Mesenchymal stem cell (in vitro differentiated cells and primary cell): ENCODE measurements around the gene TTC33.

Experiments
- DNase-seq: peaks from one replicate; pipeline ENCODE4 v3.0.0-alpha.2; 2013
- H2AFZ ChIP-seq: one replicate; pipeline ENCODE4 v1.6.1; 2013; ENCODE audit warnings: low read depth, mild to moderate bottlenecking, control low read depth, inconsistent platforms, low read length, moderate library complexity
- H2AK5ac ChIP-seq: 2 replicates; pipeline ENCODE4 v1.6.1; 2013; ENCODE audit warnings: low read length, moderate library complexity, mild to moderate bottlenecking, inconsistent platforms; ENCODE audit not compliant: severe bottlenecking
- H2BK120ac ChIP-seq: one replicate; pipeline ENCODE4 v1.6.1; 2013; ENCODE audit warnings: low read depth, mild to moderate bottlenecking, inconsistent platforms, low read length, moderate library complexity
- H2BK12ac ChIP-seq, 2 experiments: one replicate each; pipeline ENCODE4 v1.6.1; 2013; ENCODE audit warnings: inconsistent platforms in 2 of 2, low read length in 2 of 2, mild to moderate bottlenecking in 2 of 2, moderate library complexity in 2 of 2, control low read depth in 1 of 2
- H2BK15ac ChIP-seq: one replicate; pipeline ENCODE4 v1.6.1; 2013; ENCODE audit warnings: mild to moderate bottlenecking, low read depth, inconsistent platforms; ENCODE audit not compliant: poor library complexity, severe bottlenecking
- H2BK5ac ChIP-seq: 2 replicates; pipeline ENCODE4 v1.6.1; 2013; ENCODE audit warnings: low read depth, mild to moderate bottlenecking, low read length, control low read depth, inconsistent platforms; ENCODE audit not compliant: poor library complexity, severe bottlenecking
- H3K14ac ChIP-seq, 2 experiments: one replicate each; pipeline ENCODE4 v1.6.1; 2013; ENCODE audit warnings: inconsistent platforms in 2 of 2, low read length in 2 of 2, control low read depth in 1 of 2, mild to moderate bottlenecking in 1 of 2, moderate library complexity in 1 of 2
- H3K18ac ChIP-seq, 2 experiments: one replicate each; pipeline ENCODE4 v1.6.1; 2013; ENCODE audit warnings: inconsistent platforms in 2 of 2, low read length in 2 of 2, control low read depth in 1 of 2, low read depth in 1 of 2, mild to moderate bottlenecking in 1 of 2
- H3K23ac ChIP-seq, 2 experiments: one replicate each; pipeline ENCODE4 v1.6.1; 2013; ENCODE audit warnings: inconsistent platforms in 2 of 2, low read length in 2 of 2, mild to moderate bottlenecking in 2 of 2, moderate library complexity in 2 of 2, control low read depth in 1 of 2
- H3K27ac ChIP-seq: 2 replicates; pipeline ENCODE4 v1.5.1; 2013; ENCODE audit warnings: mild to moderate bottlenecking, moderate library complexity, low read length, control low read depth, inconsistent platforms; ENCODE audit not compliant: poor library complexity, severe bottlenecking
- H3K27me3 ChIP-seq, 2 experiments: 2 replicates each; pipeline versions ENCODE4 v1.6.1 to v1.7.0; 2013; ENCODE audit warnings: low read length in 2 of 2, mild to moderate bottlenecking in 2 of 2, moderate library complexity in 2 of 2, control low read depth in 1 of 2, inconsistent platforms in 1 of 2; ENCODE audit not compliant: control insufficient read depth in 1 of 2, insufficient read depth in 1 of 2
- H3K36me3 ChIP-seq, 2 experiments: 2 replicates each; pipeline versions ENCODE4 v1.6.1 to v1.7.0; 2013; ENCODE audit warnings: low read length in 2 of 2, control low read depth in 1 of 2, inconsistent platforms in 1 of 2, low read depth in 1 of 2, mild to moderate bottlenecking in 1 of 2; ENCODE audit not compliant: insufficient read depth in 2 of 2, control insufficient read depth in 1 of 2
- H3K4ac ChIP-seq, 2 experiments: one replicate each; pipeline ENCODE4 v1.6.1; 2013; ENCODE audit warnings: inconsistent platforms in 2 of 2, low read length in 2 of 2, mild to moderate bottlenecking in 2 of 2, moderate library complexity in 2 of 2, control low read depth in 1 of 2, low read depth in 1 of 2
- H3K4me1 ChIP-seq: 2 replicates; pipeline ENCODE4 v1.6.1; 2013; ENCODE audit warnings: low read depth, low read length, control low read depth; ENCODE audit not compliant: control insufficient read depth, insufficient read depth
- H3K4me2 ChIP-seq: 2 replicates; pipeline ENCODE4 v1.6.1; 2013; ENCODE audit warnings: low read length, mild to moderate bottlenecking, inconsistent platforms; ENCODE audit not compliant: poor library complexity, severe bottlenecking
- H3K4me3 ChIP-seq, 2 experiments: 2 replicates each; pipeline versions ENCODE4 v1.5.1 to v1.7.0; 2013; ENCODE audit warnings: low read length in 2 of 2, mild to moderate bottlenecking in 2 of 2, control low read depth in 1 of 2, low read depth in 1 of 2; ENCODE audit not compliant: insufficient read depth in 1 of 2
- H3K79me1 ChIP-seq: replicated peaks from 2 replicates; pipeline ENCODE4 v1.6.1; 2013; ENCODE audit warnings: mild to moderate bottlenecking, control low read depth, low read length, inconsistent platforms; ENCODE audit not compliant: poor library complexity, severe bottlenecking
- H3K9ac ChIP-seq: 2 replicates; pipeline ENCODE4 v1.7.0; 2013; ENCODE audit warnings: mild to moderate bottlenecking, low read length, moderate library complexity
- H3K9me3 ChIP-seq: 2 replicates; pipeline ENCODE4 v1.7.0; 2013; ENCODE audit warnings: mild to moderate bottlenecking, low read length; ENCODE audit not compliant: control insufficient read depth
- H4K8ac ChIP-seq: one replicate; pipeline ENCODE4 v1.6.1; 2013; ENCODE audit warnings: inconsistent platforms, mild to moderate bottlenecking, low read length, moderate library complexity
- H4K91ac ChIP-seq: one replicate; pipeline ENCODE4 v1.6.1; 2013; ENCODE audit warnings: mild to moderate bottlenecking, low read length, inconsistent platforms
- WGBS: methylation state at CpG from one replicate; pipeline ENCODE4 v1.1.7; 2013; ENCODE audit warnings: mixed read lengths; 5-methylcytosine and 5-hydroxymethylcytosine counted together

The TTC33 gene

DNA sequence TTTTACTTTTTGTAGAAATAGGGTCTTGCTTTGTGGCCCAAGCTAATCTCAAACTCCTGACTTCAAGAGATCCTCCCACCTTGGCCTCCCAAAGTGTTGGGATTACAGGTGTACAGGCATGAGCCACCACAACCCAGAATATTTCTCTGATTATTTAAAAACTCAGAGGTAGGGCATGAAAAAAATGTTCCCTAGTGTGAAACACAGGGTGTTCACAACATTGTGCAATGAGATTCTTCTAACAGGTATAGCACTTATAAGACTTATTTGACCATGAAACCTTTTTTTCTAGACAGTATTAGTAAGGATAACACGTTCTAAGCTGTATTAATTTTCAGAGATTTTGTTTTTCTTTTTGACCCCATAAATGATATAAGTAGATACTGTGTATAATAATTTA lies 89.1 kb downstream of the TTC33 start:
- H3K27ac ChIP-seq: no peak overlapping the region
- no peak overlapping the region for H4K91ac ChIP-seq
- H3K4me3 ChIP-seq: no peak overlapping the region
- no peak for DNase-seq
- H3K14ac ChIP-seq: no peak overlapping the region
- no peaks in the 10 kb centered on the region for H3K4me1 ChIP-seq
- no peaks in the 10 kb centered on the region for H3K36me3 ChIP-seq
- no peak overlapping the region for H3K4ac ChIP-seq
- H3K79me1 ChIP-seq: no peaks in the 10 kb centered on the region
- no peak overlapping the region for H2AK5ac ChIP-seq
- H2BK15ac ChIP-seq: no peak overlapping the region
- no peak overlapping the region for H2BK5ac ChIP-seq
- no peak overlapping the region for H2BK12ac ChIP-seq
- no peak overlapping the region for H3K4me2 ChIP-seq
- WGBS: no CpG with 5 or more reads among the region's 1 CpG
- H2AFZ ChIP-seq: no peak overlapping the region
- H3K18ac ChIP-seq: no peak overlapping the region
- H3K27me3 ChIP-seq: no peaks in the 10 kb centered on the region
- H3K23ac ChIP-seq: no peak overlapping the region
- no peaks in the 10 kb centered on the region for H3K9me3 ChIP-seq
- no peak overlapping the region for H2BK120ac ChIP-seq
- H4K8ac ChIP-seq: no peak overlapping the region
- no peak overlapping the region for H3K9ac ChIP-seq

DNA sequence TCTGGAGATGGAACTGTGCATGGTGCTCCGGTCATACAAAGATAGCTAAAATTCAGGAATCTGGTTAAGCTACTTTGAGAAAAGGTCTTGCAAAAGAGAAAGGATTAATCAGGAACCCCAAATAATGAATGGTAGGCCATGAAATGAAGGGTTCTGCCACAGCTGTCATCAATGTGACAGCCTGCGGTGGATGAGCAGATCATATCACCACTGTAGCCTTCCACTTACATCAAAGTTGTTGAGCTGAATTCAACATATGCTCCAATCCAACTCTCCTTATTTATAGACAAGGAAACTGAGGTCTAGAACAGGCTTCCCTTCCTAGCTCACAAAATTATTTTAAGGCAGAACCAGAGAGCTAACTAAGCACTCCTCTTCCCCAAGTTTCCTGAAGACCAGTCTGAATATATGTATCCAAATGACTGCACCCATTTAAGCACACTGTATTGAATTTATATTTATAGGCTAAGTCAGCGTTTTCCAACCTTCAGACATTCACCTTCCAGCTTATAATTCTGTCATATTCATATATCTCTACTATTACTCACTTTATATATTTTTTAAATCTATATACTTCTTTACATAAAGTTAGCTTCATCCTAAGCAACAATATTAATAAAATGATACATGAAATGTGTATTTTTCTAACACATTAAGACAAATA lies 90.0 kb downstream of the TTC33 start:
- H3K36me3 ChIP-seq: no peaks in the 10 kb centered on the region
- no peak overlapping the region for H2BK120ac ChIP-seq
- no peak overlapping the region for H3K23ac ChIP-seq
- H3K9me3 ChIP-seq: no peaks in the 10 kb centered on the region
- no peak overlapping the region for H2BK5ac ChIP-seq
- no peak for DNase-seq
- H3K4ac ChIP-seq: no peak overlapping the region
- H2AK5ac ChIP-seq: no peak overlapping the region
- no peak overlapping the region for H3K4me3 ChIP-seq
- no peak overlapping the region for H3K14ac ChIP-seq
- no peak overlapping the region for H3K4me2 ChIP-seq
- no peaks in the 10 kb centered on the region for H3K79me1 ChIP-seq
- no peak overlapping the region for H4K8ac ChIP-seq
- no peak overlapping the region for H2BK12ac ChIP-seq
- H3K27me3 ChIP-seq: no peaks in the 10 kb centered on the region
- H3K18ac ChIP-seq: no peak overlapping the region
- no peak overlapping the region for H4K91ac ChIP-seq
- no peak overlapping the region for H3K27ac ChIP-seq
- no peaks in the 10 kb centered on the region for H3K4me1 ChIP-seq
- no peak overlapping the region for H2AFZ ChIP-seq
- no peak overlapping the region for H2BK15ac ChIP-seq
- WGBS: 78% methylated on average over 3 of the region's 3 CpGs
- H3K9ac ChIP-seq: no peak overlapping the region

DNA sequence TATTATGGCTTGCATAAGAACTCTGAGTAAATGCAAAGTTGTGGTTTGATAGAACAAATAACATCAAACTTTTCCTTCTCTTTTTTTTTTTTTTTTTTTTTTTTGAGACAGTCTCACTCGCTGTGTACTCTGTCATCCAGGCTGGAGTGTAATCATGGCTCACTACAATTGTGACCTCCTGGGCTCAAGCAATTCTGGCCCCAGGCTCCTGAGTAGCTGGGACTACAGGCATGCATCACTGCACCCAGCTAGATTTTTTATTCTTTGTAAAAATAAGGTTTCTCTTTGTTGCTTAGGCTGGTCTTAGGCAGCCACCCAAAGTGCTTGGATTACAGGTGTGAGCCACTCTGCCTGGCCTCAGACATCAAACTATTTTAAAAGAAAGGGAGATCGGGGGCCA lies 95.0 kb downstream of the TTC33 start:
- Histone ChIP-seq H3K4me3 (no peak overlapping the region), H2AK5ac (no peak overlapping the region), H4K8ac (no peak overlapping the region), H3K27me3 (no peaks in the 10 kb centered on the region), H3K79me1 (no peaks in the 10 kb centered on the region), H2BK15ac (no peak overlapping the region), H2BK5ac (no peak overlapping the region), H3K4me1 (no peaks in the 10 kb centered on the region), H3K27ac (no peak overlapping the region), H3K36me3 (no peaks in the 10 kb centered on the region), H3K9me3 (no peaks in the 10 kb centered on the region), H2BK120ac (no peak overlapping the region), H3K14ac (no peak overlapping the region), H2BK12ac (no peak overlapping the region), H3K23ac (no peak overlapping the region), H2AFZ (no peak overlapping the region), H4K91ac (no peak overlapping the region), H3K18ac (no peak overlapping the region), H3K4me2 (no peak overlapping the region), H3K4ac (no peak overlapping the region), H3K9ac (no peak overlapping the region)
- 100% methylated on average over 1 of the region's 2 CpGs for WGBS
- DNase-seq: no peak

DNA sequence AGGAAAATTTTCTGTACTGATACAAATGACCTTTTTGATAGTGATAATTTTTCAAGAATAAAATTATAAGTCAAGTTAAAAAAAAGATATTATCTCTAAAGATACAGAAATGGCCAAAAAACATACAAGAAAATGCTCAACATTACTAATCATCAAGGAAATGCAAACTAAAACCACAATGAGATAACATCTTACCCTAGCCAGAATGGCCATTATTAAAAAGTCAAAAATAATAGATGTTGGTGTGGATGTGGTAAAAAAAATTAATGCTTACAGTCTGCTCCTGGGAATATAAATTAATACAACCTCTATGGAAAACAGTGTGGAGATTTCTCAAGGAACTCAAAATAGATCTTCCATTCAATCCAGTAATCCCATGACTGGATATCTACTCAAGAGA lies 99.0 kb downstream of the TTC33 start:
- Histone ChIP-seq H2BK120ac (no peak overlapping the region), H2AFZ (no peak overlapping the region), H3K27ac (no peak overlapping the region), H4K8ac (no peak overlapping the region), H3K14ac (no peak overlapping the region), H2BK12ac (no peak overlapping the region), H3K9ac (no peak overlapping the region), H3K4me3 (no peak overlapping the region), H3K36me3 (no peaks in the 10 kb centered on the region), H3K23ac (no peak overlapping the region), H2BK15ac (no peak overlapping the region), H2AK5ac (no peak overlapping the region), H3K79me1 (no peaks in the 10 kb centered on the region), H3K27me3 (no peaks in the 10 kb centered on the region), H3K4me2 (no peak overlapping the region), H3K18ac (no peak overlapping the region), H3K4me1 (no peaks in the 10 kb centered on the region), H3K9me3 (no peaks in the 10 kb centered on the region), H4K91ac (no peak overlapping the region), H3K4ac (no peak overlapping the region), H2BK5ac (no peak overlapping the region)
- DNase-seq: no peak
